Stomach (tissue), 9 donors: ENCODE data around the gene FGD3. TPM values are rescaled to one million over a fixed set of nuclear protein-coding genes. Genes with fewer than 3 reads are reported as not detected.

Experiments used
- DNase-seq, 2 donors: peaks; one replicate each; pipeline versions ENCODE4 v3.0.0 to v3.0.0-alpha.2; 2013 to 2019
- H3K27ac ChIP-seq, 5 donors: fragments of 200-600 bp in 4 of 5; sonication (generic) in 4 of 5; one replicate each; pipeline ENCODE4 v1.5.1; 2013 to 2019; ENCODE audit warnings: mild to moderate bottlenecking in 1 of 5, moderate library complexity in 1 of 5
- H3K27me3 ChIP-seq, 3 donors: fragments of 200-600 bp; sonication (generic); one replicate each; pipeline ENCODE4 v1.5.1; 2017 to 2019; ENCODE audit warnings: mixed run types in 1 of 3
- H3K36me3 ChIP-seq, 4 donors: fragments of 200-600 bp; sonication (generic); 1 replicate in 3 of 4; 2 replicates in 1 of 4; pipeline ENCODE4 v1.5.1; 2016 to 2019
- H3K4me1 ChIP-seq, 4 donors: fragments of 200-600 bp; sonication (generic); one replicate each; pipeline ENCODE4 v1.5.1; 2016 to 2019
- H3K4me3 ChIP-seq, 4 donors: fragments of 200-600 bp; sonication (generic) in 3 of 4; one replicate each; pipeline ENCODE4 v1.5.1; 2016 to 2019; ENCODE audit warnings: mild to moderate bottlenecking in 1 of 4
- H3K9me3 ChIP-seq, 4 donors: fragments of 200-600 bp; sonication (generic); one replicate each; pipeline ENCODE4 v1.5.1; 2016 to 2019
- EP300 ChIP-seq: sonication (generic); formaldehyde crosslinking; IDR thresholded peaks from one replicate; pipeline ENCODE4 v1.6.1; 2017; ENCODE audit warnings: antibody characterized with exemption
- POLR2A ChIP-seq, 4 donors: fragments of 450-650 bp; IDR thresholded peaks; one replicate each; pipeline ENCODE4 v1.6.1; 2016; ENCODE audit warnings: antibody characterized with exemption in 4 of 4, control low read depth in 2 of 4, mild to moderate bottlenecking in 1 of 4, moderate library complexity in 1 of 4
- POLR2AphosphoS5 ChIP-seq, 3 donors: sonication (generic); formaldehyde crosslinking; IDR thresholded peaks; one replicate each; pipeline ENCODE4 v1.6.1; 2016; ENCODE audit warnings: antibody characterized with exemption in 3 of 3
- WGBS, 5 donors: extraction: QIAGEN DNeasy Blood & Tissue Kit in 3 of 5; methylation state at CpG; one replicate each; pipeline versions ENCODE4 v1.1.5 to v1.1.7; 2013 to 2018; 5-methylcytosine and 5-hydroxymethylcytosine counted together
- intact Hi-C: fragments of 100-400 bp; cut with DNase I; formaldehyde crosslinking; loops from one replicate; pipeline ENCODE4 v1.15.1; 2023; ENCODE audit warnings: low total_unique reads
- polyA plus RNA-seq, 3 donors: library from polyadenylated mRNA; stranded (reverse); fragments of 200-250 nt; gene quantifications; one replicate each; pipeline ENCODE4 v1.2.3, GENCODE V29; 2013
- total RNA-seq, 5 donors: library from RNA; depleted of rRNA; stranded (reverse); fragments of >200 nt; gene quantifications; one replicate each; pipeline versions ENCODE4 v1.1.0 to v1.2.3, GENCODE V29; 2014 to 2016
- TF ChIP-seq, protein P1 (sequence below), 7 experiments: fragments of 450-650 bp in 4 of 7; fragments of 200-600 bp in 3 of 7; sonication (generic) in 3 of 7; IDR thresholded peaks; one replicate each; pipeline ENCODE4 v1.5.1; 2016 to 2019; ENCODE audit warnings: antibody characterized with exemption in 7 of 7, control low read depth in 2 of 7, mild to moderate bottlenecking in 1 of 7
- donor health status: healthy with polysubstance abuse.
- donor health status: Bipolar disorder and iron deficiency.
- donor health status: healthy.

The FGD3 gene
- total and polyA plus RNA-seq, 8 donors, result 1.7 to 8.8 (median 2.4) TPM

DNA sequence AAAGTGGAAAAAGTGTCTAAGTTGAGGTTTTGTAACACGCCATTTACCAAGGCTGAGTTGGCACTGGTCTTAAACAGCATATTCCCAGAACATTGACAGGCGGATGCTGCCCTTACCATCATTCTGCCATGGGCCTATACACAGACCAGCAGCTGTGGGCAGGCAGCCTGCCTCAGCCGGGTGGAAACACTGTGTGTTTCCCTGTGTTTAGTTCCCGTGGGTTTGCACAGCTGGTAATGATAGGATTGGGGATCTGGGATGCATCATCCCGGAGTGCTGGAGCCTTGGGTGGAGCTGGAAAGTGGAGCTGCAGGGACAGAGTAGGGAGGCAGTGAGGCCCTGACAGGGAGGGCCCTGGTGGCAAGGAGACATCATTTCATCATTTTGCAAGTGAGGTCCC, 5.5 kb upstream of the FGD3 start:
- Histone ChIP-seq H3K9me3 (no peaks in the 10 kb centered on the region), H3K36me3 (no peaks in the 10 kb centered on the region), H3K4me1 (peaks cover 0 to 4% (median 1%) of the 10 kb centered on the region in 4 donors), H3K27ac (no peak overlapping the region), H3K4me3 (no peak overlapping the region), H3K27me3 (peaks cover 0 to 8% (median 0%) of the 10 kb centered on the region in 3 donors)
- WGBS, 5 donors, result 62 to 83% (median 78%) methylated on average over 5 of the region's 5 CpGs
- intact Hi-C loops, result no loop called here
- TF ChIP-seq, protein P1, sequence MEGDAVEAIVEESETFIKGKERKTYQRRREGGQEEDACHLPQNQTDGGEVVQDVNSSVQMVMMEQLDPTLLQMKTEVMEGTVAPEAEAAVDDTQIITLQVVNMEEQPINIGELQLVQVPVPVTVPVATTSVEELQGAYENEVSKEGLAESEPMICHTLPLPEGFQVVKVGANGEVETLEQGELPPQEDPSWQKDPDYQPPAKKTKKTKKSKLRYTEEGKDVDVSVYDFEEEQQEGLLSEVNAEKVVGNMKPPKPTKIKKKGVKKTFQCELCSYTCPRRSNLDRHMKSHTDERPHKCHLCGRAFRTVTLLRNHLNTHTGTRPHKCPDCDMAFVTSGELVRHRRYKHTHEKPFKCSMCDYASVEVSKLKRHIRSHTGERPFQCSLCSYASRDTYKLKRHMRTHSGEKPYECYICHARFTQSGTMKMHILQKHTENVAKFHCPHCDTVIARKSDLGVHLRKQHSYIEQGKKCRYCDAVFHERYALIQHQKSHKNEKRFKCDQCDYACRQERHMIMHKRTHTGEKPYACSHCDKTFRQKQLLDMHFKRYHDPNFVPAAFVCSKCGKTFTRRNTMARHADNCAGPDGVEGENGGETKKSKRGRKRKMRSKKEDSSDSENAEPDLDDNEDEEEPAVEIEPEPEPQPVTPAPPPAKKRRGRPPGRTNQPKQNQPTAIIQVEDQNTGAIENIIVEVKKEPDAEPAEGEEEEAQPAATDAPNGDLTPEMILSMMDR (IDR thresholded peaks at IDR 0.05), result no peak
- TF ChIP-seq POLR2A (IDR thresholded peaks at IDR 0.05) (no peak), EP300 (no peak), POLR2AphosphoS5 (IDR thresholded peaks at IDR 0.05) (no peak)
- DNase-seq, result peak in 1 of 2 donors; percentile 42

GRCh38 chr9:92942688-92943616, 4.4 kb upstream of the FGD3 start:
- H3K4me1 ChIP-seq, result peaks cover 0 to 15% (median 12%) of the 10 kb centered on the region in 4 donors
- WGBS, 5 donors, result 62 to 80% (median 73%) methylated on average over 10 of the region's 10 CpGs
- no peak for TF ChIP-seq EP300
- no peak for TF ChIP-seq POLR2A (IDR thresholded peaks at IDR 0.05)
- TF ChIP-seq POLR2AphosphoS5 (IDR thresholded peaks at IDR 0.05), result no peak
- TF ChIP-seq, protein P1 (IDR thresholded peaks at IDR 0.05), result no peak
- no peak overlapping the region for H3K4me3 ChIP-seq
- H3K36me3 ChIP-seq, result no peaks in the 10 kb centered on the region
- peaks cover 0 to 19% (median 0%) of the 10 kb centered on the region in 3 donors for H3K27me3 ChIP-seq
- DNase-seq, result peak in 1 of 2 donors; percentile 60
- H3K27ac ChIP-seq, result no peak overlapping the region
- H3K9me3 ChIP-seq, result no peaks in the 10 kb centered on the region
- intact Hi-C loops, result no loop called here

DNA sequence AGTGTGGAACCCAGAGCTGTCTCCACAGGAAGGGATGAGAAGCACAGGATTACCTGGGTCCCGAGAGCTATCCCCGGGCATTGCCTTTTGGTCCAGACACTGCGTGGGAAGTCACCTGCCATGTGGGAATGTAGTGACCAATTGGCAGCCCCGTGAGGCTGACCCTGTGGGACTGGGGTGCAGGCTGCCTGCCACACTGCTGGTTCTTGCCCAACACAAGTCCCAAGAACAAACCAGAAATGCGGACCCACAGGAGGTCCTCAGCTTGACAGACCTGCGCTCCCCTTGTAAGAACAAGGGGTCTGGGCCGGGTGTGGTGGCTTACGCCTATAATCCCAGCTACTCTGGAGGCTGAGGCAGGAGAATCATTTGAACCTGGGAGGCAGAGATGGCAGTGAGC, 2.4 kb upstream of the FGD3 start:
- TF ChIP-seq POLR2A (IDR thresholded peaks at IDR 0.05) (no peak), EP300 (no peak), POLR2AphosphoS5 (IDR thresholded peaks at IDR 0.05) (no peak)
- TF ChIP-seq, protein P1 (IDR thresholded peaks at IDR 0.05), result no peak
- no peak overlapping the region for H3K27ac ChIP-seq
- H3K4me1 ChIP-seq, result peaks cover 0 to 18% (median 13%) of the 10 kb centered on the region in 4 donors
- intact Hi-C loops, result no loop called here
- peaks cover 0 to 36% (median 0%) of the 10 kb centered on the region in 3 donors for H3K27me3 ChIP-seq
- H3K9me3 ChIP-seq, result no peaks in the 10 kb centered on the region
- DNase-seq, result no peak
- WGBS, 5 donors, result 89 to 98% (median 94%) methylated on average over 7 to 8 of the region's 8 CpGs
- no peak overlapping the region for H3K4me3 ChIP-seq
- no peaks in the 10 kb centered on the region for H3K36me3 ChIP-seq

GRCh38 chr9:92945796-92946195, 1.5 kb upstream of the FGD3 start:
- no peak overlapping the region for H3K27ac ChIP-seq
- no peak overlapping the region for H3K4me3 ChIP-seq
- DNase-seq, result no peak
- H3K36me3 ChIP-seq, result no peaks in the 10 kb centered on the region
- intact Hi-C loops, result no loop called here
- WGBS, 5 donors, result 91 to 97% (median 96%) methylated on average over 8 of the region's 8 CpGs
- no peaks in the 10 kb centered on the region for H3K9me3 ChIP-seq
- H3K4me1 ChIP-seq, result peaks cover 0 to 18% (median 13%) of the 10 kb centered on the region in 4 donors
- peaks cover 0 to 37% (median 0%) of the 10 kb centered on the region in 3 donors for H3K27me3 ChIP-seq
- TF ChIP-seq POLR2A (IDR thresholded peaks at IDR 0.05) (no peak), EP300 (no peak), POLR2AphosphoS5 (IDR thresholded peaks at IDR 0.05) (no peak)
- TF ChIP-seq, protein P1 (IDR thresholded peaks at IDR 0.05), result no peak
